ENCODE measurements around the gene BBS4. TPM values are rescaled to one million over a fixed set of nuclear protein-coding genes. Genes with fewer than 3 reads are reported as not detected.

BBS4 gene
- total and polyA plus RNA-seq, 2 donors (not counting 3 experiments of a cell fraction or from before 2014, with no cell fraction given), result 6.8 to 7.5 TPM

GRCh38 chr15:72778796-72779195 is 92.8 kb downstream of the BBS4 start:
- intact Hi-C loops (cut with micrococcal nuclease) (no loop called here), dilution Hi-C loops (cut with MboI; ENCODE audit: extremely low pct_ligation_motif_present, low sequenced_read_pairs) (no loop called here)
- peaks cover 28% of the 10 kb centered on the region for H3K79me2 ChIP-seq (ENCODE audit: control insufficient read depth, insufficient read depth, low read length)
- DNase-seq (ENCODE audit: low read depth, low spot score) (no peak), FAIRE-seq (no peak)
- peaks cover 0 to 4% of the 10 kb centered on the region in 2 experiments for H3K36me3 ChIP-seq (ENCODE audit: control insufficient read depth in 2 of 2, extremely low read depth in 1 of 2, insufficient read depth in 2 of 2, low read length in 2 of 2)
- no peak overlapping the region for H2AFZ ChIP-seq (ENCODE audit: low read depth, low read length)
- H3K9me3 ChIP-seq (replicated peaks; ENCODE audit: control insufficient read depth, insufficient read depth, low read length), result no peaks in the 10 kb centered on the region
- H3K4me3 ChIP-seq (replicated peaks in 1 of 3; ENCODE audit: insufficient read depth in 1 of 3, low read depth in 1 of 3, low read length in 3 of 3), result no peak overlapping the region
- ChIA-PET CTCF (interaction anchor here (0.7 to 3.0 kb wide), 2 partner anchors 56 to 495 kb away, joined by 3 to 16 read pairs; no protein-coding TSS in a partner anchor), POLR2A (no interaction called here)
- TF ChIP-seq GATA2 (IDR thresholded peaks at IDR 0.05; ENCODE audit: insufficient read depth, insufficient read length, low read depth, low read length) (no peak), MYC (IDR thresholded peaks at IDR 0.05; ENCODE audit: low read depth, low read length) (no peak)
- no TSS peak for BruUV-seq (replicated peaks)
- no peak overlapping the region for H3K9ac ChIP-seq (replicated peaks; ENCODE audit: extremely low read depth, insufficient read depth, low read length)
- no peaks in the 10 kb centered on the region for H3K9me1 ChIP-seq (replicated peaks; ENCODE audit: control insufficient read depth, extremely low read depth, insufficient read depth, low read length)
- no peak overlapping the region for H3K27ac ChIP-seq (ENCODE audit: insufficient read depth, low read depth, low read length)
- no peaks in the 10 kb centered on the region for H3K27me3 ChIP-seq (ENCODE audit: control insufficient read depth in 2 of 2, insufficient read depth in 2 of 2, low read length in 2 of 2)
- H3K4me1 ChIP-seq (ENCODE audit: control insufficient read depth, extremely low read depth, insufficient read depth, low read length), result peaks cover 4% of the 10 kb centered on the region
- H4K20me1 ChIP-seq (replicated peaks; ENCODE audit: control insufficient read depth, extremely low read depth, insufficient read depth, low read length), result no peaks in the 10 kb centered on the region
- H3K4me2 ChIP-seq (ENCODE audit: insufficient read depth, low read length), result no peak overlapping the region

GRCh38 chr15:72781631-72782030 is 95.6 kb downstream of the BBS4 start:
- dilution Hi-C loops (cut with MboI; ENCODE audit: extremely low pct_ligation_motif_present, low sequenced_read_pairs) (no loop called here), intact Hi-C loops (cut with micrococcal nuclease) (loop anchor here (5.0 to 10.0 kb wide), 3 partner anchors 59 to 853 kb away; partner anchors contain the start of genes BBS4, HIGD2B and NPTN)
- Histone ChIP-seq H3K27me3 (ENCODE audit: control insufficient read depth in 2 of 2, insufficient read depth in 2 of 2, low read length in 2 of 2) (peaks cover 2% of the 10 kb centered on the region in 2 experiments), H3K36me3 (ENCODE audit: control insufficient read depth in 2 of 2, extremely low read depth in 1 of 2, insufficient read depth in 2 of 2, low read length in 2 of 2) (no peaks in the 10 kb centered on the region), H3K79me2 (ENCODE audit: control insufficient read depth, insufficient read depth, low read length) (peaks cover 24% of the 10 kb centered on the region), H2AFZ (ENCODE audit: low read depth, low read length) (no peak overlapping the region), H3K9ac (replicated peaks; ENCODE audit: extremely low read depth, insufficient read depth, low read length) (no peak overlapping the region), H4K20me1 (replicated peaks; ENCODE audit: control insufficient read depth, extremely low read depth, insufficient read depth, low read length) (no peaks in the 10 kb centered on the region), H3K4me2 (ENCODE audit: insufficient read depth, low read length) (no peak overlapping the region), H3K4me1 (ENCODE audit: control insufficient read depth, extremely low read depth, insufficient read depth, low read length) (peaks cover 10% of the 10 kb centered on the region), H3K27ac (ENCODE audit: insufficient read depth, low read depth, low read length) (no peak overlapping the region), H3K9me1 (replicated peaks; ENCODE audit: control insufficient read depth, extremely low read depth, insufficient read depth, low read length) (no peaks in the 10 kb centered on the region), H3K4me3 (replicated peaks in 1 of 3; ENCODE audit: insufficient read depth in 1 of 3, low read depth in 1 of 3, low read length in 3 of 3) (no peak overlapping the region), H3K9me3 (replicated peaks; ENCODE audit: control insufficient read depth, insufficient read depth, low read length) (no peaks in the 10 kb centered on the region)
- DNase-seq (ENCODE audit: low read depth, low spot score) (no peak), FAIRE-seq (no peak)
- ChIA-PET POLR2A (no interaction called here), CTCF (interaction anchor here (3.1 kb wide), 1 partner anchor 60 kb away, joined by 20 read pairs; no protein-coding TSS in a partner anchor)
- BruUV-seq (replicated peaks), result no TSS peak
- TF ChIP-seq POLR2A (IDR thresholded peaks at IDR 0.05; ENCODE audit: low read depth, low read length), result no peak
- TF ChIP-seq EZH2 (IDR thresholded peaks at IDR 0.05; ENCODE audit: borderline replicate concordance, low read depth, low read length, severe bottlenecking), result no peak
- no peak for TF ChIP-seq CTCF (IDR thresholded peaks at IDR 0.05; ENCODE audit: extremely low read depth in 1 of 2, insufficient read depth in 1 of 2, low read depth in 1 of 2, low read length in 2 of 2)
- no peak for TF ChIP-seq MYC (IDR thresholded peaks at IDR 0.05; ENCODE audit: low read depth, low read length)
- TF ChIP-seq GATA2 (IDR thresholded peaks at IDR 0.05; ENCODE audit: insufficient read depth, insufficient read length, low read depth, low read length), result no peak
- no peak for TF ChIP-seq FOS (IDR thresholded peaks at IDR 0.05; ENCODE audit: borderline replicate concordance, insufficient read depth, low read length)
- no peak for TF ChIP-seq POLR2AphosphoS5 (IDR thresholded peaks at IDR 0.05; ENCODE audit: insufficient read depth, low read depth, low read length)
- TF ChIP-seq JUN (IDR thresholded peaks at IDR 0.05; ENCODE audit: borderline replicate concordance, insufficient read depth, insufficient read length, low read depth), result no peak
